Esophagus muscularis mucosa (tissue), 4 donors: ENCODE results near the gene RAD51B.

ENCODE experiments used
- EP300 ChIP-seq: sonication (generic); formaldehyde crosslinking; IDR thresholded peaks from one replicate; pipeline ENCODE4 v1.6.1; 2017; ENCODE audit warnings: antibody characterized with exemption
- POLR2A ChIP-seq: fragments of 450-650 bp; IDR thresholded peaks from one replicate; pipeline ENCODE4 v1.6.1; 2017; ENCODE audit warnings: antibody characterized with exemption, moderate library complexity, mild to moderate bottlenecking, low read depth
- POLR2AphosphoS5 ChIP-seq, 2 donors: sonication (generic); formaldehyde crosslinking; IDR thresholded peaks; one replicate each; pipeline ENCODE4 v1.6.1; 2017; ENCODE audit warnings: antibody characterized with exemption in 2 of 2
- TF ChIP-seq, protein P1 (sequence below), 3 experiments: fragments of 200-600 bp in 2 of 3; fragments of 450-650 bp in 1 of 3; sonication (generic) in 2 of 3; IDR thresholded peaks; one replicate each; pipeline ENCODE4 v1.5.1; 2017 to 2019; ENCODE audit warnings: antibody characterized with exemption in 3 of 3, mild to moderate bottlenecking in 2 of 3, moderate library complexity in 1 of 3

DNA sequence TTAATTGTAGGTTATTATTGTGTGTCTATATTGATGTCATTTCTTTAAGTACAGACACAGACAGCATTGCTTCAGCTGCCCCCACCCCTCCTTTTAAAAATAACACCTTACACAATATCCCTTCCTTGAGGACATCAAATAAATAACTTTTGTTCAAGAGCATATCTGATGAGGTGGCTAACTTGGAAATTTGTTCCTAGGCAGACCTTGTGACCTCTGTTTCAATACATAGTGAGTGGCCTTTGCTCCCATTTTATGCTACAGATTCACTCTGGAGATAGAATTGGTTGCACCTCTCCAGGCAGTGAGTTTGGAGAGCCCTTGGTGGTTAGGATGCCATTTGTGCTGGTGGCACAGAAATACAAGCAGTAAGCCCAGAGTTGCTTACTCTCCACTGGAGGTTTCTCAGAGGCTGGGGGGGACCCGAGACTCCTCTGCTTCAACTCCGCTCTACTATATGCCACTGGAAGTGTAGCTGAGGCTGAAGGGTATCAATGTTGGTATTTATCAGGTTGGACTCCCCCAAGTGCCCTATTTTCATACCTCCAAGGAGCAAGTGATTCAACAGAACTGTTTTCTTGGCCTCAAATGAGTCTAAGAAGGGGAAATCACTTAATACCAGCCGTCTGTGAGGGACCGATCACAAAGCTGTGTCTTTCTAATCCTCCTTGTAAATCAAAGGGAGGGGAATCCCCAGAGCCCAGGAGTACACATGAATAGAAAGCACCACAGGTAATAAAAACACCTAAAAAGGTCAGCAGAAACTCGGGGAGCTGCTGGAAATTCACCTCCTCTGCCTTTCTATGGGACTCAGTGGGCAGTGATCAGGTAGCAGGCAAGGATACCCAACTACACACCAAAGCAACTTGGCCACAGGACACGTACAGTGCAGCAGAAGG, 463.1 kb downstream of the RAD51B start:
- TF ChIP-seq POLR2A (no peak), POLR2AphosphoS5 (IDR thresholded peaks at IDR 0.05) (no peak), EP300 (no peak)
- TF ChIP-seq, protein P1, sequence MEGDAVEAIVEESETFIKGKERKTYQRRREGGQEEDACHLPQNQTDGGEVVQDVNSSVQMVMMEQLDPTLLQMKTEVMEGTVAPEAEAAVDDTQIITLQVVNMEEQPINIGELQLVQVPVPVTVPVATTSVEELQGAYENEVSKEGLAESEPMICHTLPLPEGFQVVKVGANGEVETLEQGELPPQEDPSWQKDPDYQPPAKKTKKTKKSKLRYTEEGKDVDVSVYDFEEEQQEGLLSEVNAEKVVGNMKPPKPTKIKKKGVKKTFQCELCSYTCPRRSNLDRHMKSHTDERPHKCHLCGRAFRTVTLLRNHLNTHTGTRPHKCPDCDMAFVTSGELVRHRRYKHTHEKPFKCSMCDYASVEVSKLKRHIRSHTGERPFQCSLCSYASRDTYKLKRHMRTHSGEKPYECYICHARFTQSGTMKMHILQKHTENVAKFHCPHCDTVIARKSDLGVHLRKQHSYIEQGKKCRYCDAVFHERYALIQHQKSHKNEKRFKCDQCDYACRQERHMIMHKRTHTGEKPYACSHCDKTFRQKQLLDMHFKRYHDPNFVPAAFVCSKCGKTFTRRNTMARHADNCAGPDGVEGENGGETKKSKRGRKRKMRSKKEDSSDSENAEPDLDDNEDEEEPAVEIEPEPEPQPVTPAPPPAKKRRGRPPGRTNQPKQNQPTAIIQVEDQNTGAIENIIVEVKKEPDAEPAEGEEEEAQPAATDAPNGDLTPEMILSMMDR (IDR thresholded peaks at IDR 0.05): no peak
